Sciatic nerve (tissue), 2 donors: Measurements from ENCODE around the gene FUNDC1. TPM values are rescaled to one million over a fixed set of nuclear protein-coding genes. Genes with fewer than 3 reads are reported as not detected.

Experiments
- ATAC-seq: fragments of 200-7000 bp; cut with Tn5 transposase; one replicate; pipeline ENCODE4 v1.9.1; 2020; ENCODE audit warnings: mild to moderate bottlenecking, moderate library complexity
- DNase-seq: peaks from one replicate; pipeline ENCODE4 v3.0.0-alpha.2; 2020; ENCODE audit warnings: low spot score
- intact Hi-C: fragments of 100-400 bp; cut with DNase I; formaldehyde crosslinking; loops from one replicate; pipeline ENCODE4 v1.14.2; 2022
- total RNA-seq: library from RNA; stranded (reverse); fragmentation: NEBNext Ultra II Directional; extraction: Animal tissue kit (Norgen Biotek cat#: 25700); gene quantifications from one replicate; pipeline ENCODE4 v1.2.1, GENCODE V29; 2021
- donor health status: DM: no; HTN: no; CAD: no.
- donor health status: DM: no; HTN: no; CAD: no.

Gene FUNDC1
- total RNA-seq, 1 donor from 2014 or later, result 13.8 TPM

- no peak for DNase-seq
- no peak for ATAC-seq
- intact Hi-C loops, result no loop called here
Measured at GRCh38 chrX:44484607-44485146, 58.0 kb downstream of the FUNDC1 start.

GRCh38 chrX:44483965-44484606, 58.6 kb downstream of the FUNDC1 start:
- no peak for ATAC-seq
- DNase-seq, result no peak
- intact Hi-C loops, result no loop called here

GRCh38 chrX:44482575-44482974, 60.1 kb downstream of the FUNDC1 start:
- ATAC-seq, result no peak

GRCh38 chrX:44480591-44480990, 62.1 kb downstream of the FUNDC1 start:
- DNase-seq, result no peak
- intact Hi-C loops, result no loop called here
- ATAC-seq, result no peak

More at GRCh38 chrX:44482575-44482974, 60.1 kb downstream of the FUNDC1 start:
- intact Hi-C loops, result no loop called here
- no peak for DNase-seq

GRCh38 chrX:44474410-44474809, 68.2 kb downstream of the FUNDC1 start:
- DNase-seq (no peak), ATAC-seq (no peak)
- intact Hi-C loops, result no loop called here

Other genes with a start within 250 kb of the FUNDC1 start
- gene EFHC2, start 199.2 kb downstream of the FUNDC1 start, total RNA-seq, result 2.0 TPM